ENCODE data around the gene AFAP1. TPM values are rescaled to one million over a fixed set of nuclear protein-coding genes. Genes with fewer than 3 reads are reported as not detected.

AFAP1 gene
- total RNA-seq, 1 donor from 2014 or later: 67.9 TPM

DNA sequence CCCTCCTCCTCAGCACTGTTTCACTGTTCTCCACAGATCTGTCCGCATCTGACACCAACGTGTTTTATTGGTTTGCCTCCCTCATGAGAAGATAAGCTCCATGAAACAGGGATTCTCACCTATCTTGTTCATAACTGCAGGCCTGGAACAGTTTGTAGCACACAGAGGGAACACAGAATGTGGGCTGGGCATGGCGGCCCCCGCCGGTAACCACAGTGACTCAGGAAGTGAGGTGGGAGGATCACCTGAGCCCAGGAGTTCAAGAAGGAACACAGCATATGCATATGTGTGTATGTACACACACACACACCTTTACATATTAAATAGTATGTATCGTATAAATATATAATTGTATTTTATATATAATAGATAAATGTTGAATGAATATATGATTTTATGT is 168.6 kb downstream of the AFAP1 start:
- peaks cover 82% of the 10 kb centered on the region for H3K36me3 ChIP-seq (ENCODE audit: insufficient read depth, low read length)
- Mint-ChIP-seq H3K36me3 (ENCODE audit: low read depth, unreplicated experiment) (peaks cover 54% of the 10 kb centered on the region), H3K9me3 (ENCODE audit: unreplicated experiment) (no peaks in the 10 kb centered on the region), H3K4me3 (ENCODE audit: unreplicated experiment) (no peak overlapping the region), H3K27ac (ENCODE audit: unreplicated experiment) (no peak overlapping the region), H3K4me1 (ENCODE audit: low read depth, unreplicated experiment) (peaks cover 13% of the 10 kb centered on the region), H3K27me3 (ENCODE audit: low read depth, unreplicated experiment) (no peaks in the 10 kb centered on the region)
- H4K20me1 ChIP-seq (ENCODE audit: insufficient read depth, low read length): peaks cover 99% of the 10 kb centered on the region
- H2AFZ ChIP-seq (ENCODE audit: low read depth, low read length): no peak overlapping the region
- H3K27me3 ChIP-seq (ENCODE audit: insufficient read depth, low read length): no peaks in the 10 kb centered on the region
- no peak overlapping the region for H3K4me2 ChIP-seq (ENCODE audit: low read length)
- no peak overlapping the region for H3K27ac ChIP-seq (ENCODE audit: low read depth, low read length)
- no peak overlapping the region for H3K9ac ChIP-seq (ENCODE audit: low read length)
- H3K4me3 ChIP-seq (ENCODE audit: insufficient read depth, low read depth, low read length): no peak overlapping the region
- H3K9me3 ChIP-seq (ENCODE audit: insufficient read depth, low read depth, low read length): no peaks in the 10 kb centered on the region
- TF ChIP-seq EZH2 (IDR thresholded peaks at IDR 0.05; ENCODE audit: insufficient read depth, low read length): no peak
- TF ChIP-seq, protein P1, sequence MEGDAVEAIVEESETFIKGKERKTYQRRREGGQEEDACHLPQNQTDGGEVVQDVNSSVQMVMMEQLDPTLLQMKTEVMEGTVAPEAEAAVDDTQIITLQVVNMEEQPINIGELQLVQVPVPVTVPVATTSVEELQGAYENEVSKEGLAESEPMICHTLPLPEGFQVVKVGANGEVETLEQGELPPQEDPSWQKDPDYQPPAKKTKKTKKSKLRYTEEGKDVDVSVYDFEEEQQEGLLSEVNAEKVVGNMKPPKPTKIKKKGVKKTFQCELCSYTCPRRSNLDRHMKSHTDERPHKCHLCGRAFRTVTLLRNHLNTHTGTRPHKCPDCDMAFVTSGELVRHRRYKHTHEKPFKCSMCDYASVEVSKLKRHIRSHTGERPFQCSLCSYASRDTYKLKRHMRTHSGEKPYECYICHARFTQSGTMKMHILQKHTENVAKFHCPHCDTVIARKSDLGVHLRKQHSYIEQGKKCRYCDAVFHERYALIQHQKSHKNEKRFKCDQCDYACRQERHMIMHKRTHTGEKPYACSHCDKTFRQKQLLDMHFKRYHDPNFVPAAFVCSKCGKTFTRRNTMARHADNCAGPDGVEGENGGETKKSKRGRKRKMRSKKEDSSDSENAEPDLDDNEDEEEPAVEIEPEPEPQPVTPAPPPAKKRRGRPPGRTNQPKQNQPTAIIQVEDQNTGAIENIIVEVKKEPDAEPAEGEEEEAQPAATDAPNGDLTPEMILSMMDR (IDR thresholded peaks at IDR 0.05; ENCODE audit: insufficient read depth, low read depth, low read length): no peak
- DNase-seq (ENCODE audit: low read depth) (no peak), FAIRE-seq (no peak)
- H3K79me2 ChIP-seq (ENCODE audit: insufficient read depth, low read length): peaks cover 87% of the 10 kb centered on the region
- H3K4me1 ChIP-seq (ENCODE audit: insufficient read depth, low read length): peaks cover 3% of the 10 kb centered on the region

DNA sequence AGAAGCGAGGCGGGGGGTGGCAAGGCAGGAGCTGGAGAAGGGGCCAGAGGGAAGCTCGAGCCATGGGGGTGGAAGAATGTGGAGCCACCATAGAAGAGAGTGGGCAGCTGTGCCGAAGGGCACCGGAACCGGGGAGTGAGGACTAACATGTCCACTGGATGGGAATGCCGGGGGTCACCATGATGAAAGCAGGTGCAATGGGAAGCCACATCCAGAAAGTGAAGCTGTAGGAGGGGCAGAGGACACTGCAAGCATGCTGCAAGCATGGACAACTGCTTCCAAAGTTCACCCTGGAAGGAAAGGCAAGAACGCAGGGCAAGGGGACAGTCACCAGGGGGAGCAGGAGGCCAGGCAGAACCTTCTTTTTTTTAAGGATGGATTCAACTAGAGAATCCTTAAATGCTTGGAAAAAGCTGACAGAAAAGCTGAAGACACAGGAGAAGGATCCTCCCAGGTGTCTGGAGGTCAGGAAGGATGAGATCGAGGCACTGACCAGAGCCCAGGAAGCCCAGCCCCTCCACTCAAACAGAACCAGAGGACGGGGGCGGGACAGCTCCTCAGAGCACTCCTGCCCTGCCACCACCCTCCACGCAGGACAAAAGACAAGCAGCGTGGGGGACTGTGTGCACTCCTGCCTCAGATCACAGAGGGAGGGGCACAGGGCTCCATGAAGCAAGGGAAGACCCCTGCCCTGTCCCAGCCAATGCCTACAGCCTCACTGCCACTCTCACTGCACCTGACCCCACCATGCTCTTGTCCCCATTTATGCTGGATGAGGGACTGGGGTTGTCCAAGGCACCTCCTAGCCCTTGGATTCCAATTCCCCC is 169.2 kb downstream of the AFAP1 start:
- Mint-ChIP-seq H3K27me3 (ENCODE audit: low read depth, unreplicated experiment) (no peaks in the 10 kb centered on the region), H3K36me3 (ENCODE audit: low read depth, unreplicated experiment) (peaks cover 57% of the 10 kb centered on the region), H3K4me3 (ENCODE audit: unreplicated experiment) (no peak overlapping the region), H3K4me1 (ENCODE audit: low read depth, unreplicated experiment) (peaks cover 13% of the 10 kb centered on the region), H3K9me3 (ENCODE audit: unreplicated experiment) (no peaks in the 10 kb centered on the region), H3K27ac (ENCODE audit: unreplicated experiment) (no peak overlapping the region)
- H3K27me3 ChIP-seq (ENCODE audit: insufficient read depth, low read length): no peaks in the 10 kb centered on the region
- peaks cover 79% of the 10 kb centered on the region for H3K36me3 ChIP-seq (ENCODE audit: insufficient read depth, low read length)
- H3K27ac ChIP-seq (ENCODE audit: low read depth, low read length): no peak overlapping the region
- no peak for TF ChIP-seq EZH2 (IDR thresholded peaks at IDR 0.05; ENCODE audit: insufficient read depth, low read length)
- TF ChIP-seq, protein P1 (IDR thresholded peaks at IDR 0.05; ENCODE audit: insufficient read depth, low read depth, low read length): peak; percentile 28
- DNase-seq (ENCODE audit: low read depth): no peak
- H2AFZ ChIP-seq (ENCODE audit: low read depth, low read length): no peak overlapping the region
- FAIRE-seq: no peak
- no peaks in the 10 kb centered on the region for H3K9me3 ChIP-seq (ENCODE audit: insufficient read depth, low read depth, low read length)
- H3K79me2 ChIP-seq (ENCODE audit: insufficient read depth, low read length): peaks cover 86% of the 10 kb centered on the region
- peaks cover 99% of the 10 kb centered on the region for H4K20me1 ChIP-seq (ENCODE audit: insufficient read depth, low read length)
- no peak overlapping the region for H3K4me2 ChIP-seq (ENCODE audit: low read length)
- H3K4me1 ChIP-seq (ENCODE audit: insufficient read depth, low read length): peaks cover 3% of the 10 kb centered on the region
- no peak overlapping the region for H3K4me3 ChIP-seq (ENCODE audit: insufficient read depth, low read depth, low read length)
- H3K9ac ChIP-seq (ENCODE audit: low read length): no peak overlapping the region

Data from astrocyte (in vitro differentiated cells and primary cell).